ENCODE measurements around the gene BPI.

The BPI gene

DNA sequence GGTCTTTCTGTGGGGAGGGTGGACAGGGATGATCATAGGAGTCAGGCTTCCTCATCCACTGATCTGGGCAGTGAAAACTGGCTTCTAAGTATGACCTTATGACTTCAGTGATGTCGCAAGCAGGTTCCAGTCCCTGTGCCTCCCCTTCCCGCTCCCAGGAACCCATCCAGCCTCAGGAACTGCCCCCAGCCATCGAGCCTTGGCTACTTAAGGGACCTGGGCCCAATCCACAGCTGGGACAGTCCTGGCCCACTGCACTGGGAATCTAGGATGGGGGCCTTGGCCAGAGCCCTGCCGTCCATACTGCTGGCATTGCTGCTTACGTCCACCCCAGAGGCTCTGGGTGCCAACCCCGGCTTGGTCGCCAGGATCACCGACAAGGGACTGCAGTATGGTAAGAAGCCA, 42.3 kb downstream of the BPI start, which contains the start of gene LBP:
Gene LBP (plus strand): TSS at position 236 of the 405 bp plus-strand sequence. CDS start 35 bp downstream, at position 271.
- H3K4me1 ChIP-seq (ENCODE audit: insufficient read depth, poor library complexity, severe bottlenecking), result no peaks in the 10 kb centered on the region
- no peaks in the 10 kb centered on the region for H3K27me3 ChIP-seq (ENCODE audit: insufficient read depth, poor library complexity, severe bottlenecking)
- DNase-seq (ENCODE audit: low spot score) (no peak), ATAC-seq (ENCODE audit: low read depth) (no peak)
- TF ChIP-seq CTCF (IDR thresholded peaks at IDR 0.05; ENCODE audit: poor library complexity, severe bottlenecking), result no peak
- no peak within 1 kb of the TSS for H3K27ac ChIP-seq (ENCODE audit: poor library complexity, severe bottlenecking)
- no peaks in the 10 kb centered on the region for H3K9me3 ChIP-seq (ENCODE audit: severe bottlenecking)
- no peak within 1 kb of the TSS for H3K4me3 ChIP-seq (ENCODE audit: severe bottlenecking)
- no peaks in the 10 kb centered on the region for H3K36me3 ChIP-seq (ENCODE audit: low read depth)

GRCh38 chr20:38346741-38347140, 42.8 kb downstream of the BPI start:
- Histone ChIP-seq H3K27me3 (ENCODE audit: insufficient read depth, poor library complexity, severe bottlenecking) (no peaks in the 10 kb centered on the region), H3K4me3 (ENCODE audit: severe bottlenecking) (no peak overlapping the region), H3K9me3 (ENCODE audit: severe bottlenecking) (no peaks in the 10 kb centered on the region), H3K36me3 (ENCODE audit: low read depth) (no peaks in the 10 kb centered on the region), H3K4me1 (ENCODE audit: insufficient read depth, poor library complexity, severe bottlenecking) (no peaks in the 10 kb centered on the region), H3K27ac (ENCODE audit: poor library complexity, severe bottlenecking) (no peak overlapping the region)
- TF ChIP-seq CTCF (IDR thresholded peaks at IDR 0.05; ENCODE audit: poor library complexity, severe bottlenecking), result no peak
- ATAC-seq (ENCODE audit: low read depth) (no peak), DNase-seq (ENCODE audit: low spot score) (no peak)

DNA sequence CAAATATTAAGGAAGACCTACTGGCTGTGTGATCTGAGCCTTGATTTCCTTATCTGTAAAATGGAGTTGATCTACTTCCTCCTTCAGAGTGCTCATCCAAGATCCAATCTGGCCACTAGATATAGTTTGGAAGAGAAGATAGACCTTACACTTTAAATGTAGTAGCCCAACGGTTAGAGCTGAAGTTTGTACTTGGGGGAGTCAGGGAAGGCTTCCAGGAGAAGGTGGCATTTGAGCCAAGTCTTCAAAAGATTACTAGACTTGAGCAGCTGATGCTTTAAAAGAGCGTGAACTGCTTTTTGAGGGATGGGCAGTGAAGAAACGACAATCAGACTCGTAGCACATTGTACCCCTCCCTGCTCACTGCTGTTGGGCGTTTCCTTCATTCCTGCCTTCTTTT, 45.9 kb downstream of the BPI start:
- no peaks in the 10 kb centered on the region for H3K4me1 ChIP-seq (ENCODE audit: insufficient read depth, poor library complexity, severe bottlenecking)
- H3K9me3 ChIP-seq (ENCODE audit: severe bottlenecking), result no peaks in the 10 kb centered on the region
- H3K27ac ChIP-seq (ENCODE audit: poor library complexity, severe bottlenecking), result no peak overlapping the region
- H3K27me3 ChIP-seq (ENCODE audit: insufficient read depth, poor library complexity, severe bottlenecking), result no peaks in the 10 kb centered on the region
- H3K4me3 ChIP-seq (ENCODE audit: severe bottlenecking), result no peak overlapping the region
- DNase-seq (ENCODE audit: low spot score) (no peak), ATAC-seq (ENCODE audit: low read depth) (no peak)
- no peak for TF ChIP-seq CTCF (IDR thresholded peaks at IDR 0.05; ENCODE audit: poor library complexity, severe bottlenecking)
- H3K36me3 ChIP-seq (ENCODE audit: low read depth), result no peaks in the 10 kb centered on the region

DNA sequence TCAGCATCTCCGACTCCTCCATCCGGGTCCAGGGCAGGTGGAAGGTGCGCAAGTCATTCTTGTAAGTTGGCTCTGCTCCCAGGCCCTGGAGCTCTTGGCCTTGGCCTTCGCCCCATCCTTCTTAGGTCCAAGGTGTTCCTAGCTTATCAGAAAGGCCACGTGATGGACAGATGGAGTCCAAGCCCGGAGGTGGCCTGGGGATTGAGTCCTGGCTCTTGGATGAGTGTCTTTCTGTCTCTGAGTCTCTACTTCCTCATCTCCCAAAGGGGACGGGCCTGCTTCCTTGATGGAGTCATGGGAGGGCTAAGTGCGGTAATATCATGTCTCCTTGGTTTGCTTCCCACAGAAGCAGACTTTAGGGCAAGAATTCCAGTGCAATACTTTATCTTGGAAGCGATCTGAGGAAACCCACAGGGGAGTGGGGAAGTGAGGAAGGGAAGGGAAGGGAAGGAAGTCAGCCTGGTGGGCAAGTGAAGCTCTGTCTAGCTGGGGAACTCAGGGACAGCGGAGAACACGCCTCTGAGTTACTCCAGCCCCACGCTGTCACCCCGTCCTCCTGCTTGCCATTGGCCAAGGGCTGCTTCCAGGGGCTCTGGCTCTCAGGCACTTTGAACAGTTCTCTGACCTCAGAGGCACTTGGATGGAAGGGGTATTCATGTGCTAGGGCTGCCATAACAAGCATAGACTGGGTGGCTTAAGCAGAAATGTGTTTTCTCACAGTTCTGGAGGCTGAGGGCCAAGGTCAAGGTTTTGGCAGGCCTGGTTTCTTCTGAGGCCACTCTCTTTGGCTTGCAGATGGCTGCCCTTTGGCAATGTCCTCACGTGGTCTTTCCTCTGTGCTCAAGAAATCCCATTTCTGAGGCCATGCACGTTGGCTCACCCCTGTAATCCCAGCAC, 47.2 kb downstream of the BPI start:
- Histone ChIP-seq H3K4me1 (ENCODE audit: insufficient read depth, poor library complexity, severe bottlenecking) (no peaks in the 10 kb centered on the region), H3K27me3 (ENCODE audit: insufficient read depth, poor library complexity, severe bottlenecking) (no peaks in the 10 kb centered on the region), H3K9me3 (ENCODE audit: severe bottlenecking) (no peaks in the 10 kb centered on the region), H3K36me3 (ENCODE audit: low read depth) (no peaks in the 10 kb centered on the region), H3K4me3 (ENCODE audit: severe bottlenecking) (no peak overlapping the region), H3K27ac (ENCODE audit: poor library complexity, severe bottlenecking) (no peak overlapping the region)
- no peak; the same call in 2 of the 3 replicates for ATAC-seq (ENCODE audit: low read depth)
- no peak for DNase-seq (ENCODE audit: low spot score)
- TF ChIP-seq CTCF (IDR thresholded peaks at IDR 0.05; ENCODE audit: poor library complexity, severe bottlenecking), result no peak

DNA sequence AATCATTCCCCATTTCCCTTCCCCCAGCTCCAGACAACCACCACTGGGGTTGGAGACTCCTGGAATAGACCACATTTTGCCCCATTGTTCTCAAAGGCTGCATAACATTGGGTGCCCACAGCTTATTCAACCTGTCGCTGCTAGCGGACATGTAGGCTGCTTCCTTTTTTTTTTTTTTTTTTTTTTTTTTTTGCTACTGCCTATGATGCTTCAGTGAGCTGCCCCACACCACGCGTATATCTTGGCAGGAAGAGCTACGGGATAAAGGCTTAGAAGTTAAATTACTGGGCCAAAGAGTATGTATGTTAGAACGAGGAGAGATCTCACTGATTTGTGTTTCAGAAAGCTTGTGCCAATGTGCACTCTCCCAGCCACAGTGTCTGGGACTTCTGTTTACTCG, 49.4 kb downstream of the BPI start:
- TF ChIP-seq CTCF (IDR thresholded peaks at IDR 0.05; ENCODE audit: poor library complexity, severe bottlenecking), result no peak
- Histone ChIP-seq H3K4me3 (ENCODE audit: severe bottlenecking) (no peak overlapping the region), H3K27ac (ENCODE audit: poor library complexity, severe bottlenecking) (no peak overlapping the region), H3K9me3 (ENCODE audit: severe bottlenecking) (no peaks in the 10 kb centered on the region), H3K27me3 (ENCODE audit: insufficient read depth, poor library complexity, severe bottlenecking) (no peaks in the 10 kb centered on the region), H3K4me1 (ENCODE audit: insufficient read depth, poor library complexity, severe bottlenecking) (no peaks in the 10 kb centered on the region), H3K36me3 (ENCODE audit: low read depth) (no peaks in the 10 kb centered on the region)
- DNase-seq (ENCODE audit: low spot score) (no peak), ATAC-seq (ENCODE audit: low read depth) (no peak)
